Stimulated activated CD4-positive, alpha-beta T cell treated with anti-CD3 and anti-CD28 coated beads, Interleukin-1b, Interleukin-23, amount 100 ng/mL, for 48 hours (primary cell): ENCODE measurements around the gene ZNF200.
"Not testable (repeated sequence)": the region's sequence is repeated elsewhere in the genome, so short reads cannot be mapped to it uniquely, and the experiment has no call there.

Source experiments
- DNase-seq: peaks from one replicate; pipeline ENCODE4 v3.0.0-alpha.2; 2020

The ZNF200 gene

DNA sequence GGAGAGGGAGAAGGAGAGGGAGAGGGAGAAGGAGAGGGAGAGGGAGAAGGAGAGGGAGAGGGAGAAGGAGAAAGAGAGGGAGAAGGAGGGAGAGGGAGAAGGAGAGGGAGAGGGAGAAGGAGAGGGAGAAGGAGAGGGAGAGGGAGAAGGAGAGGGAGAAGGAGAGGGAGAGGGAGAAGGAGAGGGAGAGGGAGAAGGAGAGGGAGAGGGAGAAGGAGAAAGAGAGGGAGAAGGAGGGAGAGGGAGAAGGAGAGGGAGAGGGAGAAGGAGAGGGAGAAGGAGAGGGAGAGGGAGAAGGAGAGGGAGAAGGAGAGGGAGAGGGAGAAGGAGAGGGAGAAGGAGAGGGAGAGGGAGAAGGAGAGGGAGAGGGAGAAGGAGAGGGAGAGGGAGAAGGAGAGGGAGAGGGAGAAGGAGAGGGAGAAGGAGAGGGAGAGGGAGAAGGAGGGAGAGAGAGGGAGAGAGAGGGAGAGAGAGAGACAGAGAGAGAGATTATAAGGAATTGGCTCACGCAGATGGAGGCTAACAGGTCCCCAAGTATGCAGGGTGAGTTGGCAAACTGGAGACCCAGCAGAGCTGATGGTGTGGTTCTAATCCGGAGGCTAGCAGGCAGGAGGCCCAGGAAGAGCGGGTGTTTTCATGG lies 37.1 kb downstream of the ZNF200 start:
- DNase-seq, result not testable (repeated sequence)

DNA sequence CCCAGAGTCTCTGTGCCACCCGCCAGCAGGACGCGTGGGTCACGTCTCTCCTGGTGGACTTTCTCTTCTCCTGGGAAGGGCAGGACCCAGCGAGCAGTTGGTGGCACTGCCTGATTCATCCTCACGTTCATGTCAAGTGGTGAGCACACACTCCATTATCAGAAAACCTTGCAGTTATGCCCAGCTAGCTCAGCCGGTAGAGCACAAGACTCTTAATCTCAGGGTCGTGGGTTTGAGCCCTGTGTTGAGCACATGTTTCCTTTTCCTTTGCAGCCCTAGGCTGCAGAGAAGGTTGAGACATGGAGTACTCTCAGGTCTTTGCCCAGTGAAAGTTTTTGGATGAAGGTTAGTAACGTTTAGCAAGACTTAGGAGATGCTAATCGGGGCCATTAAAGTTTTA lies 39.0 kb downstream of the ZNF200 start:
- no peak for DNase-seq

DNA sequence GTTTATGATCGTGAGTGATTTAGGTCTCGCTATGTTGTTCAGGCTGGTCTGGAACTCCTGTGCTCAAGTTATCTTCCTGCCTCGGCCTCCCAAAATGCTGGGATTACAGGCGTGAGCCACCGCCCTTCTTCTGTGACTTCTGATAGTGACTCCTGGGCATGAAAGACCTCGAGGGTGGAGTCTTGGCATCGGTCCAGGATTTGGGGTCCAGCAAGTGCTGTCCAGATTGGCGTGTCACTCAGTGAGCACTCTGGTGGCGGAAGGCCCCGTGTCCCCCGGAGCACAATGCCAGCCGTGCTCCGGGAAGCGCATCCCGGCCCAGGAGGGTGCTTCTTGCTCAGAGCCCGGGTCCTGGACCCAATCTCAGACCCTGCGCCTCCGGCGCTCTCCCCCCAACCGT lies 40.2 kb downstream of the ZNF200 start:
- DNase-seq, result no peak

DNA sequence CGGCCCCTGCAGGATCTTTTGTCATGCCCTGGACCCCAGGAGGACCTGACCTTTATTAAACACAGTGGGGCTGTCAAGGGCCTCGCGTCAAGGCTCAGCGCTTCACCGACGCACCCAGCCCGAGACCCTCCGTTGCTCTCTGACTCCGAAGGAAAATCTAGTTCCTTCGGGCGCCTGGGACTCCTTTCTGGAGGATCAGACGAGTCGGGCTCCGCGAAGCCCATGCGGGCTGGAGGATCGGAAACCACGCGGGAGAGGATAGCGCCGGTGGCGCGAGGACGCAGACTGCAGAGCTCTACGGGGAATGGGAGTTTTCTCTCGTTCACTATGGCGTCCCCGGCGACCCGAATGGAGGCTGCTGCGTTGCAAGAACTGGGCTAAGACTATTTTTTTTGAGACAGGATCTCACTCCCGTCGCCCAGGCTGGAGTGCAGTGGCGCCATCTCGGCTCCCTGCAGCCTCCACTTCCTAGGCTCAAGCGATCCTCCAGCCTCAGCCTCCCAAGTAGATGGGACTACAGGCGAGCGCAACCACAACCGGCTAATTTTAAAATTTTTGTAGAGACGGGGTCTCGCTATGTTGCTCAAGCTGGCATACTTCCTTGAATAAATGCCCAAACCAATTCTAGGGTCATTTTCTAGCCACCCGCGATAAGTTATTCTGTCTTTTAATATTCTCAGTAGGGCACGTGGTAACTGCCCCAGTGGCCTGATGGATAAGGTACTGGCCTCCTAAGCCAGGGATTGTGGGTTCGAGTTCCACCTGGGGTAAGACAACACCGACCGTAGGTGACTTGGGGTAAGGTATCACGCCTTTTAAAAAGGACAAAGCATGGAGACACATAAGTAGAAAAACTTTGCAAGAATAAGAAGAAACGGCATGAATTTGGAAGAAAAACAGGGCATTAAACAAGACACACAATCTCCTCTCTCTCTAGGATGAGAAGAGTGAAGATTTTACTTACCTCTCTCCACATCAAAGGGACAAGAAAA lies 41.4 kb downstream of the ZNF200 start:
- no peak for DNase-seq

DNA sequence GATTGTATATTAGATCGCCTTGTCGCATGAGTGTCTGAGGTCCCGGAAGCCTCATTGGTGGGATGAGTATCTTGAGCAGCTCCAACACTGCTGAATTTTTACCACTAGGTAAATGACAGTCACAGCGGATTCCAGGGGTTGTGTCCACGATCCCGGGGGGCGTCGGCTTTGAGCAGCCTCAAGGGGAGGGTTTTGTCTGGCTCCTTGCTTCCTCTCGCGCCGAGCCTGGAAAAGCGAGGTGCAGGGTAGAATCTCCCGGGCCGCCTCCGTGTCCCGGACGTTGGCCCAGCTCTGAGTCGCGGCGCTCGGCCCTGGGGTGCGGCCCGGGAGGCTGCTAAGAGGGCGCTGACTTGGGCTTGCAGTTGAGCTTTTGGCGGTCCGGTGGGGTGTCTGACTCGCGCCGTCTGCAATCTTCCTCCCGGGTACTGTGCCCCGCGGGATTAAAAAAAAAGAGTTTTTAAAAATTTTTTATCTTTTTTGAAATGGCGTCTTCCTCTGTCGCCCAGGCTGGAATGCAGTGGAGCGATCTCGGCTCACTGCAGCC lies 42.4 kb downstream of the ZNF200 start:
- DNase-seq, result no peak

DNA sequence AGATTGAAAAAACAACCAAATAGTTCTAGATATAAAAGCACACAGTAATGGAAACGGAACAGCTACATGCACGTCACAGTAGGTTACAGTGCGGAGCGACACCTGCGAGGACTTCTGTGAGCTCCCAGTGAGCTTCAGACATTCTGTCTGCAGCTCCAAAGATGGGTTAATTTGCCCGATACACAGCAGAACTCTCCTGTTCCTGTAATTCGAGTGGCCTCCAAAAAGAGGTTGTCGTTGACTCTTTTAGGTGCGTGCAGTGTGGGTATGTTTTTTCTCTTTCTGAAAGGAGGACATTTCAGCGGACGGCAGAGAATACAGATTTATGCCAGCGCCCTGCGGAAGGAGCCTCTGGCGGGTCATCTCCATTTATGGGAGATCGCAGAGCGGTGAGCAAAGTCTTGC lies 44.0 kb downstream of the ZNF200 start:
- DNase-seq, result no peak

DNA sequence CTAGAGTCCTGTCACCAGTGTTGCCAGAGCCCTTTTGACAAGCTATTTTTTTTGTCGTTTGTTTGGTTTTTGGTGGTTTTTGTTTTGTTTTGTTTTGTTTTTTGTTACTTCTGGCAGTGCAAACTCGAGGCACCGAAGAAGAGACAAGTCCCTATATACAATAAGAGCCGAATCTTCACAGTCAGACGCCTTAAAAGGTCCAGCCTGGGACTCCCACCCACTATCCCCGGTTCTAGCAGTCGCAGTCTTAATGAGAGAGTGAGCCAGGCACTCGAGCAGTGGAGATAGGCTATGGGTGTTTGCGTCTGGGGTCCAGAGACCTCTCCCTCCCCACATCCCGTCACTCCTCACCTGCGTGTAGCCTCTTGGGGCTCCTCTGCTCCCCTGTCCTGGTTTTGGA lies 45.1 kb downstream of the ZNF200 start:
- no peak for DNase-seq

DNA sequence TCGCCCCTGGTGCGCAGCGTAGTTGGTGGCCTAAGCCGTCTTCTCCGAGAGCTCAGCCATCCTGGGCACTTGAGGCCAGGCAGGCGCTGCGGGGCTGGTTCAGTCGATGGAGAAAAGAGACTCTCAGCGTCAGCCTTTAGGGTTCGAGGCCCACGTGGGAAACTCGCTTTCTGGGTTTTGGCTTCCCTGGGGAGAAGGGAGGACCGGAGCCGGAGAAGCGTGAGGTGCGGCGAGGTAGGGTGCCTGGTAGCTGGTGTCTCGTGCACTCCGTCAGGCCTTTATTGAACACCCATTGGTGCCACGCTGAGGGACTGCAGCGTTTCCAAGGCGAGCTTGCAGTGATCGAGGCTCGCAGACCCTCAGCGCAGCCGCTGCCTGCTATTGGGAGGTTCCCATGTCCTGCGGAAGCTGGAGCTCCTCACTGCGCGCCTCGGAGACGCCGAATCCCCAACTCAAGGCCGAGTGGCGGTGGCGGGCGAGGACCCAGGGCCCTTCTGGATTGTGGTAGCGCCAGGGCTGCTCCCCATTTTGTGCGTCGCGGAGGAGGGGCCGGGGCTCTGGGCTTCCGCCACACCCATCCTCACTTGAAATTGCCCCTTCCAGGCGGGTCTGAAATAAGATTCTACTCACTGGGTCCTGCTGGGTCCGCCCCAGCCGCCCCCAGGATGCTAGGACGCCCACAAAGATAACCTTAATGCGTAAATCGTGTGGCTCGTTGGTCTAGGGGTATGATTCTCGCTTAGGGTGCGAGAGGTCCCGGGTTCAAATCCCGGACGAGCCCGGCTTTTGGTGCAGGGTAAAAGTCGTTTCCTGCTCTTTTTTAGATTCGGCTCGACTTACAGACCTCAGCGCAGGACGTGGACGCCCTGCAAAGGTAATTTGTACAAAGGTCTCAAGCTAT lies 45.8 kb downstream of the ZNF200 start:
- DNase-seq, result peak; percentile 74

DNA sequence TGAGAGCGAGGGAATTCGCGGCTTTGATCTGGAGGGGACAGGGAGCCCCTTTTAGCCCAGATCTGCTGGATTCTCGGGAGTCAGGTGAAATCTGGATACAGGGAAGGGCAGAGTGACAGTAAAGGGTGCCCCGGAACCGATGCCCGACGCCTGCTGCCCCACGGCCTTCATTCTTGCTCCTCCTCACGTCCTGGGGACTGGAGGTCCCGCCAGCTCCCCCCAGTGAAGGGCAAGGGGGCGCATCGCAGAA lies 46.4 kb downstream of the ZNF200 start:
- DNase-seq, result no peak

DNA sequence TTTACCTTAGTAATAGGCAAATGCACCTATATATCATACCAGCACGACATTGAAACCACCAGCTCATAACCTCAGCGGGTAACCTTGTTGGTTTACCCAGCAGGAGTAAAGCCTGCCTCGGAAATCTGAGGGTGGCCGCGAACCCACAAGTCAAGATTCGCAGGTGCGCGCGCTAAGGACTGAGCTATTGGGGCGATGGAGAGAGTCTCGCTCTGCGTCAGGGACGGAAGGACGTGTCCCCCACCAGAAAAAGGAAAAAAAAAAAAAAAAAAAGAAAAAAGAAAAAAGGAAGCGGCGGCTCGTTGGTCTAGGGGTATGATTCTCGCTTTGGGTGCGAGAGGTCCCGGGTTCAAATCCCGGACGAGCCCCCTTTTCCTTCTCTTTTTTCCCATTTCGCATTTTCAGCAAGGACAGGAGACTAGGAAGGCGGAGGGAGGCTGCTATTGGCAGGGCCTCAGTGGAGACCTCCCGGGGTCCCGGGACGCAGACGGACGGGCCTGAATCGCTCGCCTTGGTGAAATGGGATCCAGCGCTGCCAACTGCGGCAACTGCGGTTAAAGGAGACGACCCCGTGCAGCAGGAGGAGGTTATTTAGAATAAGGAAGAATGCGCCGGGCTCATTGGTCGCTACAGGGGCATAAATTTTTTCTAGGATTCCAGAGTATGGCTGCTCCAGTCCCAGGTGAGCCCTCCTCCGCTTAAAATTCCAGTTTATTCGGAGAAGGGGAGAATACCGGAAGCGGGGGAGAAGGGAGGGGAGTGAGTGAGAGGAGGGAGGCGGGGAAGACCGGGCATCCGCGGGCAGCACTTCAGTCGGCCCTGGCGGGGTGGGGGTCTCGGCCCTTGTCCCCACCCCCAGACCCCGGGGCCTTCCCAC lies 46.9 kb downstream of the ZNF200 start, which contains the start of gene OR1F1:
Gene OR1F1, plus strand, starts transcription at position 407 of the 877 bp plus-strand sequence.
- peak; percentile 90 for DNase-seq

DNA sequence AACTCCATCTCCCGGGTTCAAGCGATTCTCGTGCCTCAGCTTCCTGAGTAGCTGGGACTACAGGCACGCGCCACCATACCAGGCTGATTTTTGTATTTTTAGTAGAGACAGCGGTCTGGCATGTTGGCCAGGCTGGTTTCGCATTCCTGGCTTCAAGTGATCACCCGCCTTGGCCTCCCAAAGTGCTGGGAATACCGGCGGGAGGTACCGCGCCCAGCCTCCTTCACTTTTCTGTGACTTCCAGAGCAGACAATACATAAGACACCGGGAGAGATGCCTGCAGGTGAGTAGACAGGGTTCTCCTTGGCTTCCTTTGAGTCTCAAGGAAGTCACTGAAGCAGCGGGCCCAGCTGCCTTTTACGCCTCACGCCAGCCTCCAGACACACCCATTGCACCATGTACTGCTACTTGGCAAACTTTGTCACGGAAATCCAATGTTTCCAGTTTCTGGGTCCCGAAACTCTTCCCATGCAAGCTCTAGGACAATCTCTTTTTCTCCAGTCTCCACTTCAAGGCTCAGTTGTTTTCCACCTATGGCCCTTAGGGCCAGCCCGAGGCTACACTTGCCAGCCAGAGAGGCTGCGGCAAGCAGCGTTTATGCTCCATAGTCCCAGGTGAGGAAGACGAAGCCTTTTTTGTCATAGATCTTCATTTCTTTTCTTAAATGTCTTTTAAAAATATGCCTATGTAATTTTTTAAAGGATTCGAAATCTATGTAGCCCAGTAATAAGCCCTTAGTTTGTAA lies 47.8 kb downstream of the ZNF200 start:
- no peak for DNase-seq

DNA sequence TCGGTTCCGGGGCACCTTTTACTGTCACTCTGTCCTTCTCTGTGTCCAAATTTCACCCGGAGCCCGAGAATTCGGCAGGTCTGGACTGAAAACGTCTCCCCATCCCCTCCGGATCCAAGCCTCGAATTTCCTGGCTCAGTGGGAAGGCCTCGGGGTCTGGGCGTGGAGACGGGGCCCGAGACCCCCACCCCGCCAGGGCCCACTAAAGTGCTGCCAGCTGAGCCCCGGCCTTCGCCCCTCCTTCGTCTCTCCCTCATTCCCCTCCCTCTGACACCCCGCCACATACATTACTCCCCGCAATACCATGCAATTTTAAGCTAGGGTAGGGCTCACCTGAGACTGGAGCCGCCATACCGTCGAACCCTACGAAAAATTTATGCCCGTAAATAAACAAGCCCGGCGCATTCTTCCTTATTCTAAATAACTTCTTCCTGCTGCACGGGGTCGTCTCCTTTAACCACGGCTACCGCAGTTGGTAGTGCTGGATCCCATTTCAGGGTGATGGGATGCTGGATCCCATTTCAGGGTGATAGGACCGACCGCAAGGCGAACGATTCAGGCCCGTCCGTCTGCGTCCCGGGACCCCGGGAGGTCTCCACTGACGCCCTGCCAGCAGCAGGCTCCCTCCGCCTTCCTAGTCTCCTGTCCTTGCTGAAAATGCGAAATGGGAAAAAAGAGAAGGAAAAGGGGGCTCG lies 51.4 kb downstream of the ZNF200 start:
- DNase-seq, result no peak

DNA sequence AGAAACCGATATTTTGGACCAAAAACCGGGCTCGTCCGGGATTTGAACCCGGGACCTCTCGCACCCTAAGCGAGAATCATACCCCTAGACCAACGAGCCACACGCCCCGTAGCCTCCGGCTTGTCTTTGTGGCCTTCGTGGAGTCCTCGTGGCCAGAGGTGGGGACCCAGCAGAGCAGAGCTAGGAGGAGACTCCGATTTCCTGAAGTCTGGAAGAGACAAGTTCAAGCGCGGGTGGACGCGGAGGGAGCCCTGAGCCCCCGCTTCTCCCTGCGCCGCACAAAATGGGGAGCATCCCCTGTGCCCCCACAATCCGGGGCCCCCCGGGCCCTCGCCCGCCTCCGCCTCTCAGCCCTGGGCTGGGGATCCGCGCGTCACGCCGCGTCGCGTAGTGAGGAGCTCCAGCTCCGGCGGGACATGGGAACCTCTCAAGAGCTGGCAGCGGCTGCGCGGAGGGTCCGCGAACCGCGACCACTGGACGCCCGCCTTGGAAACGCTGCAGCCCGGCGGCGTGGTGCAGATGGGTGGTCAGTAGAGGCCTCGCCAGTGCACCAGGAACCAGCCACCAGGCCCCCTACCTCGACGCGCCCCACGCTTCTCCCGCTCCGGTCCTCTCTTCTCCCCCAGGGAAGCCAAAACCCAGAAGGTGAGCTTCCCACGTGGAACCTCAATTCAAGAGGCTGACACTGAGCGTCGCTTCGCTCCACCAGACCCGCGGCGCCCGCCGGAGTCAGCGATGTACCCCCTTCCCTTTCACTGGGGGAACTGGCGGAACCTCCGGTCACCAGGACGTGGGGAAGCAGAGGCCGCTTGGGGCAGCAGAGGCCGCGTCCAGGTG lies 52.1 kb downstream of the ZNF200 start:
- peak; percentile 78 for DNase-seq

DNA sequence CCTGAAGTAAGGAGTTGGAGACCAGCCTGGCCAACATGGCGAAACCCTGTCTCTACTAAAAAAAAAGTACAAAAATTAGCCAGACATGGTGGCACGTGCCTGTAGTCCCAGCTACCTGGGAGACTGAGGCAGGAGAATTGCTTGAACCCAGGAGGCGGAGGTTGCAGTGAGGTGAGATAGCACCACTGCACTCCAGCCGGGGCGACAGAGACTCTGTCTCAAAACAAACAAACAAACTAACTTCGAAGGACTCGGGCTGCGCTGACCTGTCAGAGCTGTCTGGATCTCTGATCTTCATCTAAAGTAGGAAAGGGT lies 52.7 kb downstream of the ZNF200 start:
- not testable (repeated sequence) for DNase-seq

DNA sequence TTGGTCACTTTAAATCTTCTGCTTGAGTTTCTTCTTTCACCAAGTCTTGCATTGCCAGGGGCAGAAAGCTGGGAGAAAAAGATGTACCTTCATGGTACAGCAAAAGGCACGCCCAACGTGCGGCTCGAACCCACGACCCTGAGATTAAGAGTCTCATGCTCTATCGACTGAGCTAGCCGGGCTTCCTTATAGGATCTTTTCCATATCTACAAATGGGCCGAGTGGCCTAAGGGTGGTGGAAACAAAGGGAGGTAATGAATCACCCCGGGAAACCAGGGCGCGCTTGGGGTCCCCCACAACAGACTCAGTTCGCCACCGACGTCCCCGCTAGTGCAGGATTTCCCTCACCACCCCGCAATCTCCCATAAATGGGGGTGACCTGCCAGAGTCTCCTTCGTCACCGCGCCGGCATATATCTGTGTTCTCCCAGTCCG lies 54.5 kb downstream of the ZNF200 start:
- DNase-seq, result peak; percentile 42

DNA sequence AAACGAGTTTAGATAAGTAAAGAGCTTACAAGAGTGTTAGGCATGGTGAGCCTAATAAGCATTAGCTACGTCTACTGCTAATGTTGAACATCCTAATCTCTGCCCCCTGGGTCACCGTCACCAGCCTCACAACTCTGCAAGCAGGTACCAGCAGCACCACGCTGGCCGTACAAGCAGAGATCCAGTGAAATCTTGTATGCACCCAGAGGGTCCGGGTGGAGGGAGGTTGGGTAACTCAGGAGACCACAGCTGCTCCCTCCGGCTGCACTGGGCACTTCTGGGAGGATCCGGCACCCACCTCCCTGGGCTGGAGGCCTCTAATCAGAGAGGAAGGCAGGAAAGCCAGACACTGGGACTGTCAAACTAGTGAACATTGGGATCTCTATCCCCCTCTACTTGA lies 55.3 kb downstream of the ZNF200 start:
- DNase-seq, result no peak

DNA sequence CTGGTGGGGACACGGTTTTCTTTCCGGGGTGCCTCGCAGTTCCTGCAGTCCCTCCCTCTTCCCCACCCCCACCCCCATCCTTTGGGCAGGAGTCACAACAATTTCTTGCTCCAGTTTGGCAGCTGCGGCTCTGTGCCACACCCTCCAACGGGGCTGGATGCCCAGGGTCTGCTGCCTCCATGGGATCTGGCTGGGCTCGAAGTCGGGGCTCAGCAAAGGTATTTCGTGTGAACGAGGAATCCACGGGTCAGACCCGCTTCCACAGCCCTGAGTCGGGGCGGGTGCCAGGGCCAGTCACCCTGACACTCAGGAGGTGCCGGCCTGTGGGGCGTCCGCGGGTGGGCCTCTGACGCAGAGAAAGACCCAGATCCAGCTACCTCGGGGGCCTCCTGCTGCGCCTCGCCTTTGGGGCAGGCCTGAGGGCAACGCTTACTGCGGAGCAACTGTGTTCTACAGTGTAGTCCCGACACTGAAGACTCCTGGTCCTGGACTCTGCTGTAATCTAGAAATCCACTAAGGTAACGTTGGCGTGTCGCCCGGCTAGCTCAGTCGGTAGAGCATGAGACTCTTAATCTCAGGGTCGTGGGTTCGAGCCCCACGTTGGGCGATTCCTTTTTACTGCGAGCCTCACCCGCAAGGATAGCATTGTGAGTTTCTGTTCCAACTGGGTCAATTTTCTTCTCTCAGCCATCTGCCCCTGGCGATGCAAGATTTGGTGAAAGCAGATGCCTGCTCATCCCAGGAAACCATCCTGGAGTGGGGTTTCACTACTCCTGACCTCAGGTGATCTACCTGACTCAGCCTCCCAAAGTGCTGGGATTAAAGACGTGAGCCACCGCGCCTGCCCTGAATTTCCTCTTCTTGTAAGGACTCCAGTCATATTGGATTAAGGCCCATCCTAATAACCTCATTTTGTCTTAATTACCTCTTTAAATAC lies 59.5 kb downstream of the ZNF200 start:
- DNase-seq, result peak; percentile 76

DNA sequence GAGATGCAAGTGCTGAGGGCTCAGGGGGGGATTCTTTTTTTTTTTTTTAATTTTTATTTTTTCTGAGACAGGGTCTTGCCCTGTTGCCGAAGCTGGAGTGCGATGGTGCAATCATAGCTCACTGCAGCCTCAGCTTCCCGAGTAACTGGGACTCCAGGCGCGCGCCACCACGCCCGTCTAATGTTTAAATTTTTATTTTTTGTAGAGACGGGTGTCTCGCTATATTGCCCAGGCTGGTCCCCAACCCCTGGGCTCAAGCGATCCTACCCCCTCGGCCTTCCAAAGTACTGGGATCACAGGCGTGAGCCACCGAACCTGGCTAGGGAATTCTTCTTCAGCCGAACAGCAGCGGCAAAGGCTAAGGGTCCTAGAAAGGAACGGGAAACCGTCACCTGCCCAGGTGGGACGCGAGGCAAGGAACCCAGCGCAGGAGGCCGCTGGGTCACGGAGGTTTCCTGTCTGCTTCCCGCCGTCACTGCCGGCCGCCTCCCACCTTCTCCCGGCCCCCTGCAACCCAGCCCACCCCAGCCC lies 60.3 kb downstream of the ZNF200 start:
- no peak for DNase-seq
